ENCODE measurements around the gene ZNF474. TPM values are rescaled to one million over a fixed set of nuclear protein-coding genes. Genes with fewer than 3 reads are reported as not detected.

Gene ZNF474
- total and polyA plus RNA-seq, 12 donors, result 0.03 to 0.20 (median 0.19) TPM; not detected in 9

GRCh38 chr5:122192497-122193496 lies 63.5 kb downstream of the ZNF474 start:
- Histone ChIP-seq H3K9me3 (no peaks in the 10 kb centered on the region), H3K4me3 (no peak overlapping the region), H3K36me3 (no peaks in the 10 kb centered on the region), H3K4me1 (peaks cover 0 to 20% (median 4%) of the 10 kb centered on the region in 9 donors), H3K27ac (no peak overlapping the region), H3K27me3 (peaks cover 0 to 8% (median 0%) of the 10 kb centered on the region in 7 donors)
- intact Hi-C loops (cut with DNase I), result loop anchor here in 7 of 10 donors (2.0 to 10.0 kb wide), 7 partner anchors 58 to 1172 kb away; partner anchors contain the start of gene SNCAIP (in 2 of the 7)
- WGBS, 2 donors, result 40 to 42% methylated on average over 8 of the region's 8 CpGs
- TF ChIP-seq, protein P1, sequence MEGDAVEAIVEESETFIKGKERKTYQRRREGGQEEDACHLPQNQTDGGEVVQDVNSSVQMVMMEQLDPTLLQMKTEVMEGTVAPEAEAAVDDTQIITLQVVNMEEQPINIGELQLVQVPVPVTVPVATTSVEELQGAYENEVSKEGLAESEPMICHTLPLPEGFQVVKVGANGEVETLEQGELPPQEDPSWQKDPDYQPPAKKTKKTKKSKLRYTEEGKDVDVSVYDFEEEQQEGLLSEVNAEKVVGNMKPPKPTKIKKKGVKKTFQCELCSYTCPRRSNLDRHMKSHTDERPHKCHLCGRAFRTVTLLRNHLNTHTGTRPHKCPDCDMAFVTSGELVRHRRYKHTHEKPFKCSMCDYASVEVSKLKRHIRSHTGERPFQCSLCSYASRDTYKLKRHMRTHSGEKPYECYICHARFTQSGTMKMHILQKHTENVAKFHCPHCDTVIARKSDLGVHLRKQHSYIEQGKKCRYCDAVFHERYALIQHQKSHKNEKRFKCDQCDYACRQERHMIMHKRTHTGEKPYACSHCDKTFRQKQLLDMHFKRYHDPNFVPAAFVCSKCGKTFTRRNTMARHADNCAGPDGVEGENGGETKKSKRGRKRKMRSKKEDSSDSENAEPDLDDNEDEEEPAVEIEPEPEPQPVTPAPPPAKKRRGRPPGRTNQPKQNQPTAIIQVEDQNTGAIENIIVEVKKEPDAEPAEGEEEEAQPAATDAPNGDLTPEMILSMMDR (IDR thresholded peaks at IDR 0.05), result peak; percentile 8 to 74 (median 67)
- DNase-seq, result peak in 1 of 2 donors; percentile 51
- peak in 7 of 8 donors; percentile 69 to 79 (median 70) for ATAC-seq

- WGBS, 2 donors, result 29 to 36% methylated on average over 3 of the region's 3 CpGs
Measured at GRCh38 chr5:122195802-122196394, 66.6 kb downstream of the ZNF474 start.

GRCh38 chr5:122199146-122199545 lies 69.8 kb downstream of the ZNF474 start:
- 59 to 68% methylated on average over 3 of the region's 3 CpGs for WGBS, 2 donors
- TF ChIP-seq, protein P1 (IDR thresholded peaks at IDR 0.05), result no peak

More at GRCh38 chr5:122195802-122196394, 66.6 kb downstream of the ZNF474 start:
- Histone ChIP-seq H3K9me3 (no peaks in the 10 kb centered on the region), H3K36me3 (no peaks in the 10 kb centered on the region), H3K4me1 (peaks cover 0 to 12% (median 0%) of the 10 kb centered on the region in 9 donors), H3K27ac (no peak overlapping the region), H3K4me3 (no peak overlapping the region), H3K27me3 (peaks cover 0 to 8% (median 0%) of the 10 kb centered on the region in 7 donors)
- peak in 5 of 8 donors; percentile 48 to 62 (median 59) for ATAC-seq
- peak in 1 of 2 donors; percentile 12 for DNase-seq
- intact Hi-C loops (cut with DNase I), result loop anchor here in 8 of 10 donors (1.0 to 10.0 kb wide), 8 partner anchors 119 to 1169 kb away; partner anchors contain the start of gene SNCAIP (in 1 of the 8)
- TF ChIP-seq, protein P1 (IDR thresholded peaks at IDR 0.05), result peak; percentile 29 to 73 (median 60)

DNA sequence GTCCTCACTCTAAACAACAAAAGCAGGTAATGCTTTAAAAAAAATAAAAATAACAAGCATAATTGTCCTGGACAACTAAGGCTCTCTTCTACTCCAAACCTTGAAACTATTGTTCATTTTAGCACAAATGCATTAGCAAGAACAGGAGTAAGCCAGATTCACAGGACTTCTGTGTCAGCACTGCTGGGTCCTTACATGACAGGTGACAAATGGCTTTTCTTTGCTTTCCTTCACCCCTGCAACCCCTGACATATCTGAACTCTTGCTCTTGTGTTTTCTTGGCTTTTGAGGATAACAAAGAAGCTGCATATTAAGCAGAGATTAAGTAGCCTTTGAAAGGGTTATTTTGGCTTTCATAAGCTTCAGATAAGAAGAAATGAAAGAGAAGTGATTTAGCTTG lies 71.1 kb downstream of the ZNF474 start:
- ATAC-seq, result no peak
- intact Hi-C loops (cut with DNase I), result no loop called here

More at GRCh38 chr5:122199146-122199545, 69.8 kb downstream of the ZNF474 start:
- Histone ChIP-seq H3K9me3 (no peaks in the 10 kb centered on the region), H3K27ac (no peak overlapping the region), H3K4me3 (no peak overlapping the region), H3K36me3 (no peaks in the 10 kb centered on the region), H3K4me1 (no peaks in the 10 kb centered on the region), H3K27me3 (peaks cover 0 to 12% (median 0%) of the 10 kb centered on the region in 7 donors)
- DNase-seq (no peak), ATAC-seq (no peak)
- intact Hi-C loops (cut with DNase I), result loop anchor here in 5 of 10 donors (5.0 to 10.0 kb wide), 4 partner anchors 116 to 1166 kb away; partner anchors contain the start of gene SNCAIP (in 1 of the 5)

More for the DNA sequence above, 71.1 kb downstream of the ZNF474 start:
- peaks cover 0 to 23% (median 0%) of the 10 kb centered on the region in 7 donors for H3K27me3 ChIP-seq
- H3K4me3 ChIP-seq, result no peak overlapping the region
- TF ChIP-seq, protein P1 (IDR thresholded peaks at IDR 0.05), result no peak
- H3K9me3 ChIP-seq, result no peaks in the 10 kb centered on the region
- H3K4me1 ChIP-seq, result no peaks in the 10 kb centered on the region
- H3K36me3 ChIP-seq, result no peaks in the 10 kb centered on the region
- DNase-seq, result no peak
- H3K27ac ChIP-seq, result no peak overlapping the region
